PFSK-1 (cell line): Measurements from ENCODE around the gene MUCL3.

Source experiments
- FOXP2 ChIP-seq: optimal IDR thresholded peaks from 2 replicates; pipeline ENCODE3; 2011; ENCODE audit warnings: borderline replicate concordance, control low read depth, inconsistent platforms; ENCODE audit not compliant: insufficient read depth; ENCODE audit errors: extremely low read length, extremely low read depth
- POLR2AphosphoS5 ChIP-seq: IDR thresholded peaks from 2 replicates; pipeline ENCODE4 v1.6.1; 2012; ENCODE audit warnings: low read depth, mild to moderate bottlenecking, control low read depth, low read length, moderate library complexity
- SIN3A ChIP-seq: IDR thresholded peaks from 2 replicates; pipeline ENCODE4 v1.6.1; 2012; ENCODE audit warnings: mild to moderate bottlenecking, low read length, moderate library complexity, borderline replicate concordance; ENCODE audit not compliant: insufficient read depth
- TAF1 ChIP-seq: IDR thresholded peaks from 2 replicates; pipeline ENCODE4 v1.6.1; 2012; ENCODE audit warnings: low read length, control low read depth, borderline replicate concordance; ENCODE audit not compliant: insufficient read depth
- TF ChIP-seq, protein P1 (sequence below), 2 experiments: IDR thresholded peaks; 2 replicates each; pipeline versions ENCODE4 v1.6.1 to v1.8.0; 2011 to 2012; ENCODE audit warnings: low read depth in 2 of 2, low read length in 2 of 2, control low read depth in 1 of 2, inconsistent platforms in 1 of 2, mild to moderate bottlenecking in 1 of 2, moderate library complexity in 1 of 2; ENCODE audit not compliant: insufficient read depth in 1 of 2

MUCL3 gene

DNA sequence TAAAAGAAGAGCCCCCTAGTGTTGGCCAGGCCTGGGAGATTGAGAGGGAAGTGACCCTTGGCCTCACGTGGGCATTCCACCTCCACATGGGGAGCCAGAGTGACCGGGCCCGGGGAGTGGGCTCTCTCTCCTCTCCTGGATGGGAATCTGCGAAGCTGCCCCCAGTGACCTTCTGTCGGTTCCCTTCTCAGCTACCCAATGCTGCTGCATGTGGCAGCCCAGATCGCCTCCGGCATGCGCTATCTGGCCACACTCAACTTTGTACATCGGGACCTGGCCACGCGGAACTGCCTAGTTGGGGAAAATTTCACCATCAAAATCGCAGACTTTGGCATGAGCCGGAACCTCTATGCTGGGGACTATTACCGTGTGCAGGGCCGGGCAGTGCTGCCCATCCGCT, 42.9 kb upstream of the MUCL3 start:
- TF ChIP-seq FOXP2 = no peak
- TF ChIP-seq SIN3A = no peak
- TF ChIP-seq, protein P1, sequence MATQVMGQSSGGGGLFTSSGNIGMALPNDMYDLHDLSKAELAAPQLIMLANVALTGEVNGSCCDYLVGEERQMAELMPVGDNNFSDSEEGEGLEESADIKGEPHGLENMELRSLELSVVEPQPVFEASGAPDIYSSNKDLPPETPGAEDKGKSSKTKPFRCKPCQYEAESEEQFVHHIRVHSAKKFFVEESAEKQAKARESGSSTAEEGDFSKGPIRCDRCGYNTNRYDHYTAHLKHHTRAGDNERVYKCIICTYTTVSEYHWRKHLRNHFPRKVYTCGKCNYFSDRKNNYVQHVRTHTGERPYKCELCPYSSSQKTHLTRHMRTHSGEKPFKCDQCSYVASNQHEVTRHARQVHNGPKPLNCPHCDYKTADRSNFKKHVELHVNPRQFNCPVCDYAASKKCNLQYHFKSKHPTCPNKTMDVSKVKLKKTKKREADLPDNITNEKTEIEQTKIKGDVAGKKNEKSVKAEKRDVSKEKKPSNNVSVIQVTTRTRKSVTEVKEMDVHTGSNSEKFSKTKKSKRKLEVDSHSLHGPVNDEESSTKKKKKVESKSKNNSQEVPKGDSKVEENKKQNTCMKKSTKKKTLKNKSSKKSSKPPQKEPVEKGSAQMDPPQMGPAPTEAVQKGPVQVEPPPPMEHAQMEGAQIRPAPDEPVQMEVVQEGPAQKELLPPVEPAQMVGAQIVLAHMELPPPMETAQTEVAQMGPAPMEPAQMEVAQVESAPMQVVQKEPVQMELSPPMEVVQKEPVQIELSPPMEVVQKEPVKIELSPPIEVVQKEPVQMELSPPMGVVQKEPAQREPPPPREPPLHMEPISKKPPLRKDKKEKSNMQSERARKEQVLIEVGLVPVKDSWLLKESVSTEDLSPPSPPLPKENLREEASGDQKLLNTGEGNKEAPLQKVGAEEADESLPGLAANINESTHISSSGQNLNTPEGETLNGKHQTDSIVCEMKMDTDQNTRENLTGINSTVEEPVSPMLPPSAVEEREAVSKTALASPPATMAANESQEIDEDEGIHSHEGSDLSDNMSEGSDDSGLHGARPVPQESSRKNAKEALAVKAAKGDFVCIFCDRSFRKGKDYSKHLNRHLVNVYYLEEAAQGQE (IDR thresholded peaks at IDR 0.05; ENCODE audit: insufficient read depth in 1 of 2, low read depth in 2 of 2, low read length in 2 of 2) = no peak
- TF ChIP-seq POLR2AphosphoS5 = no peak
- no peak for TF ChIP-seq TAF1

DNA sequence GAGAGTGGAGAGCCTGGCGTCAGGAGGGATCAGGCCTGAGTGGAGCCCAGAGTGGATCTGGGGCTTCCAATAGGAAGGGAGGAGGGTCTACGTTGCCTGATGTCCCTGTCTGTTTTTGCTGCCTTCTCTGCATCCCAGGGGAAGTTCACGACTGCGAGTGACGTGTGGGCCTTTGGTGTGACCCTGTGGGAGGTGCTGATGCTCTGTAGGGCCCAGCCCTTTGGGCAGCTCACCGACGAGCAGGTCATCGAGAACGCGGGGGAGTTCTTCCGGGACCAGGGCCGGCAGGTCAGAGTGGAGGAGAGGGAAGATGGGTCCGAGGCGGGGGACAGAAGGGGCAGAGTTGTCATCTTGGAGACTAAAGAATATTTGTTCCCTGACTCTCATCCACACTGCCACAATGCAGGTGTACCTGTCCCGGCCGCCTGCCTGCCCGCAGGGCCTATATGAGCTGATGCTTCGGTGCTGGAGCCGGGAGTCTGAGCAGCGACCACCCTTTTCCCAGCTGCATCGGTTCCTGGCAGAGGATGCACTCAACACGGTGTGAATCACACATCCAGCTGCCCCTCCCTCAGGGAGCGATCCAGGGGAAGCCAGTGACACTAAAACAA, 41.9 kb upstream of the MUCL3 start:
- TF ChIP-seq TAF1 = no peak
- TF ChIP-seq, protein P1 (IDR thresholded peaks at IDR 0.05; ENCODE audit: insufficient read depth in 1 of 2, low read depth in 2 of 2, low read length in 2 of 2) = no peak
- TF ChIP-seq POLR2AphosphoS5 = no peak
- TF ChIP-seq FOXP2 = no peak
- TF ChIP-seq SIN3A = no peak

DNA sequence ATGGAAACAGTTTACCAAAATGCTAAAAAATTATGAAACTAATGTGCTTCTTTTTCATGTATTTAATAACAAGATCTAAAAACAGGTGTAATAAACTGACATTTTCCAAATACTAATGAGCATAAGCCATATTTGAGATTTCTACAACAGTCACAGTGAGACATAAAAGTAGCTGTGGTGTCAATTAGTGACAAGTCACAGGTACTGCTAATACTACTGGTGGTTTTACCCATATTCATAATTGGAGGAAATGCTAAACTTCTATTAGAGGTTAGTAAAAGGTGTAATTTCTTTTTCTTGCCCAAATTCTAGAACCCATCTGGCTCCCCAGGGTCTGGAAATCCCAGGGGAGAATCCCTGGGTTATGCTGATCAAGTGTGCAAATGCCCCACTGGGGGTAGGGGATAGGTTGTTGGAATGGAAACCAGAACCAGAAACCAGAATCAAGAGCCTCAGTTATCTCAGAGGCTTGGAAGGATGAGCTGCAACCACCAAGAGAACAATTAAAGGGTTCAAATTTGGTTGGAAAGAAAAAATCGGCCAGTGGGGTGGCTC, 39.8 kb upstream of the MUCL3 start:
- TF ChIP-seq FOXP2 (no peak), POLR2AphosphoS5 (no peak), SIN3A (no peak), TAF1 (no peak)
- TF ChIP-seq, protein P1 (IDR thresholded peaks at IDR 0.05; ENCODE audit: insufficient read depth in 1 of 2, low read depth in 2 of 2, low read length in 2 of 2) = no peak

DNA sequence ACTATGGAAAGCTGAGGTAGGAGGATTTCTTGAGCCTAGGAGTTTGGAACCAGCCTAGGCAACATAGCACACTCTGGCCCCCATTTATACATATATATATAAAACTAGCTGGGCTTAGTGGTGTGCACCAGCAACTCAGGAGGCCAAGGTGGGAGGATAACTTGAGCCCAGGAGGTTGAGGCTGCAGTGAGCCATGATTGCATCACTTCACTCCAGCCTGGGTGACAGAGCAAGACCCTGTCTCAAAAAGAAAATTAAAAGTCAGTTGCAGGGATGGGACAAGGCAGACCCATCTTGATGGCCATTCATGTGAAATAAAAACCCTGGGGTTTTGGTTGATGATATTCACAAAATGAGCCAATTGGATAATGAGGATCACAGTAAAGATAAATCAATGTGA, 39.3 kb upstream of the MUCL3 start:
- TF ChIP-seq, protein P1 (IDR thresholded peaks at IDR 0.05; ENCODE audit: insufficient read depth in 1 of 2, low read depth in 2 of 2, low read length in 2 of 2) = no peak
- TF ChIP-seq SIN3A (no peak), POLR2AphosphoS5 (no peak), FOXP2 (no peak), TAF1 (no peak)

DNA sequence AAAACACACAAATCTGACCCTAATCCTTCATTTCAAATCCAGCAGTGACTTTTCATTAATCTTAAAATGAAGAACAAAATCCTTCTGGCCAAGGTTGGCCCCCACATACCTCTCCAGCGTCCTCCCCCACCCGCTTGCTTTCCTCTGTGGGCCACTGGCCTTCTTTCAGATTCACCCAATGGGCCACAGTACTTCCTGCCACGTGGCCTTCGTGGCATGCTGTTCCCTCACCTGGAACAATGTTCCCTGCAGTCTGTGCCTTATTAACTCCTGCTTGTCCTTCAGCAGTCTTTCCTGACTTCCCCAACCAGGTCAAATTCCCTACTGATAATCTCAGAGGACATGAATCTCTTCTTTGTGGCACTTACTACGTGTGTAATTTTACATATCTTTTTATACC, 38.1 kb upstream of the MUCL3 start:
- TF ChIP-seq FOXP2 = no peak
- TF ChIP-seq SIN3A = no peak
- TF ChIP-seq POLR2AphosphoS5 = no peak
- TF ChIP-seq, protein P1 (IDR thresholded peaks at IDR 0.05; ENCODE audit: insufficient read depth in 1 of 2, low read depth in 2 of 2, low read length in 2 of 2) = no peak
- no peak for TF ChIP-seq TAF1
